Stimulated activated CD4-positive, alpha-beta T cell treated with anti-CD3 and anti-CD28 coated beads, Interleukin-15, amount 100 ng/mL, for 1 hour (primary cell): ENCODE results near the gene ADAMTS12.
"Not testable (repeated sequence)": the region's sequence is repeated elsewhere in the genome, so short reads cannot be mapped to it uniquely, and the experiment has no call there.

ENCODE experiments used
- DNase-seq, 2 donors: peaks; one replicate each; pipeline ENCODE4 v3.0.0-alpha.2; 2020; ENCODE audit warnings: low read depth in 1 of 2, low spot score in 1 of 2

ADAMTS12 gene

DNA sequence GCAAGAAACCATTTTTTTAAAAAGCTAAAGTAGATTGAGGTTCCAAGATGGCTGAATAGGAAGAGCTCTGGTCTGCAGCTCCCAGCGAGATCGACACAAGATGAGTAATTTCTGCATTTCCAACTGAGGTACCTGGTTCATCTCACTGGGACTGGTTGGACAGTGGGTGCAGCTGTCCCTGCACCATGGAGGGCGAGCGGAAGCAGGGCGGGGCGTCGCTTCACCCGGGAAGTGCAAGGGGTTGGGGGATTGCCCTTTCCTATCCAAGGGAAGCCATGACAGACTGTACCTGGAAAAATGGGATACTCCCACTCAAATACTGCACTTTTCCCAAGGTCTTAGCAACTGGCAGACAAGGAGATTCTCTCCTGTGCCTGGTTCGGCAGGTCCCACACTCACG lies 352.0 kb downstream of the ADAMTS12 start:
- not testable (repeated sequence) for DNase-seq

GRCh38 chr5:33539212-33539611 lies 352.6 kb downstream of the ADAMTS12 start:
- DNase-seq: no peak

DNA sequence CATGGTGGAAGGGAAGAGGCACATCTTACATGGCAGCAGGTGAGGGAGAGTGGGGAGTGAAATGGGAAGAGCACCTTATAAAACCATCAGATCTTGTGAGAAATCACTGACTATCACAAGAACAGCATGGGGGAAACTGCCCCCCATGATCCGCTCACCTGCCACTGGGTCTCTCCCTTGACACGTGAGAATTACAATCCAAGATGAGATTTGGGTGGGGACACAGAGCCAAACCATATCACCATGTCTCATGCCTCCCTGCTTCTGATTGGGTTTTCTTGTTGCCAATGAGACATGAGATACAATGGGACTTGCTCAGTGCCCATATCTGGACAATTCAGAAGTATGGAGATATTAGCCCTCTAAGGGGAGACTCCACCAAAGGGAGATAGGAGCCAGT lies 353.6 kb downstream of the ADAMTS12 start:
- DNase-seq: no peak

GRCh38 chr5:33537240-33537639 lies 354.6 kb downstream of the ADAMTS12 start:
- no peak for DNase-seq

DNA sequence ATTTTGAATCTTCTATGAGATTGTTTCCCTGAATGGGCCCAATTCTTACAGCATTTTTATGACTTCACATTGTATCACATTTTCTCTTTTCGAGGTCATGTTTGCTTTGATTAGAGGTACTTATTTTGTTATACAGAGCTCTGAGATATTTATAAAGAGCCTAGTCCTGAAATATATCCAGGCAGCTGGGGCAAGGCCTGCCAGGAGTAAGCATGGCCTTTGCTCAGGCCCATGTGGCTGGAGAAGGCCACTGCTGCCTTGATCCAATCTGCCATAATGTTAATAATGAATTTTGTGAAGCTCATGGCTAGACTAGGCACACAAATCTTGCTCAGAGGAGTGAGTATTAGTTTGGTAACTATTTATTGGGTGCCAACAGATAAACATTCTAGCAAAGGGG lies 355.0 kb downstream of the ADAMTS12 start:
- DNase-seq: no peak

DNA sequence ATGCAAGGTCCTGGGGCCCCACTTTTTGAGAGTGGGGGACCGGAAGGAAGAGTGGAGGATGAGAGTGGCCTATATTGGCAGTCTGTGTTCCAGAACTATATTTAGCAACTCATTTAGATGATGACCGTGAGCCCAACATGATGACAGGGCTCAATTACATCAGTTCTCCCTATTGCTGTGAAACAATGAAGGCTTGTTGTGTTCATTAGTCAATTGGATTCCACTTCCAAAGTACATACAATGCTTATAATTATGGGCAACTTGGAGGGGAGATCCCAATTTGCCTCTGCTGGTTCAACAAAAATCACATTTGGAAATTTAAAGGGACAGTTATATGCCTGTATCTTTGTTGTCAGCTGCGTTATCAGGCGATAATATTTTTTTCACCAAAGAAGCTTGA lies 360.0 kb downstream of the ADAMTS12 start:
- no peak for DNase-seq

- DNase-seq: no peak
Observed at GRCh38 chr5:33531037-33531298, 360.8 kb downstream of the ADAMTS12 start.

- DNase-seq: no peak
Observed at GRCh38 chr5:33530183-33531036, 361.4 kb downstream of the ADAMTS12 start.

DNA sequence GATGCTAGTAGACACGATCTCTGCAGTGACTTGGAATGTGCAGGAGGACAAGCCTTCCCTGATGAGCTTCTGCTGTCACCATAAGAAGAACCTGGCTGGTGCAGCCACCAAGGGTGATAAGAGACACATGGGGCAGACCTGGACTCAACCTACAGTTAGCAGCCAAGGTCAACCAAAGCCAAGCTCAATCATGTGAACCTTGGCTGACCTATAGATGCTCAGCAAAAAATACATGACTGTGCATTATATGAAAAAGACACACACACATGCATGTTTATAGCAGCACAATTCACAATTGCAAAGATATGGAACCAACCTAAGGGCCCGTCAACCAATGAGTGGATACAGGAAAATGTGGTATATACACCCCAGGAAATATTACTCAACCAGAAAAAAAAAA lies 364.1 kb downstream of the ADAMTS12 start:
- no peak for DNase-seq

DNA sequence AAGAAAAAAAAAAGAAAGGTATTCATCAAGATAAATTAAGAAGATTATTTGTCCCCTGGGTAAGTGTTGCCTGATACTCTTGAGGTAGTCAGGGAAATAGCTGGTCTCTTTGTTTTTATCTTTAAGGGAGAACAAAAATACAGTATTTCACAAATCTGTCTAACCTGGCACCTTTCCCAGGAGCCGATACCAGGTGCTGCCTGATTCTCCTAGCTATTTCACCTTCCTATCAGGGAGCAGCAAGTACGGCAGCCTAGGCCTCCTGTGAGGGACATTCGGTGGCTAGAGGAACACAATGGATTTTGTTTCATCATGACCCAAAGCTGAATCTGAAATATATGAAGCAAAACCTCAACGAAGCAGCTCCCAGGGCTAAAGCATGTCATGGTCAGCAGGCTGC lies 365.0 kb downstream of the ADAMTS12 start:
- DNase-seq: no peak

DNA sequence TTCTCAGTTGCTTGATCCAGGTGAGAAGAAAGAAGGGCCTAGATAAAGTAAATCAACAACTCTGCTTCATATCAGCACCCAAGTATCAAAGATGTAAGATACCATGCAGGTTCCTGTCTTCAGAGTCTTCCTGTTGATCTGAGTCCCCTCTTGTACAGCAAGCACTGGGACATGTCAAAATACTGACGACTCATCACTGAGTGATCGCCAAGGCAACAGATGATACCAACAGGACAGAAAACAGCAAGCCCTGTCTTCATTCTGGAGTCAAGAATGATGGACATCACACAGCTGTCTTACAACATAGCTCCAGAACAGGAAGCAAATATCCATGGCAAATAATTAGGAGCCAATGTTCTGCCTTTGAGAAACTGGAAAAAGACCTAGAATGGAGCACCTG lies 367.3 kb downstream of the ADAMTS12 start:
- no peak for DNase-seq

DNA sequence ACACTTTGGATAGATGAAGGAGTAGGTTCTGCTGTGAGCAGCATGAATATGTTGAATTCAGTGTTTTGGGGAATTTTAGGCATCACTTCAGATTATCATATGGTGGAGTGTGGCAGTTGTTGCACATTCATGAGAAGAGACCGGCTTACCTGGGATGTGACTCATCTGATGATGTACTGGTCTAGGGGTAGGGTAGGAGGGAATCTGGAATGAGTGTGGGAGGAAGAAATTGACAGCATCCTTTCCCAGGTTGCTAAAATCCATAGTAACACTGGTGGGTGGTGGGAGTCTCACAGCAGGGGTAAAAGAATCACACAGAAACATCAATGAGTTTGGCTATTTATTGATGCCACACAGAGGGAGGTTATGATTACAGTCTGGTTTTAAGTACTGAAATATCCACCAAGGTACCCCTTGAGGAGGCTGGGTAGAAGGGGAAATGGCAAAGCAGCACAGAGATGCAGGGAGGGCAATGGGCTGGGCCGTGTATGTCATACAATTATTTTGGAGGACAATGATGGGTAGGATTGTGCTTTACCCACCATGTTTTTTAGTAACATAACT lies 368.5 kb downstream of the ADAMTS12 start:
- no peak for DNase-seq

DNA sequence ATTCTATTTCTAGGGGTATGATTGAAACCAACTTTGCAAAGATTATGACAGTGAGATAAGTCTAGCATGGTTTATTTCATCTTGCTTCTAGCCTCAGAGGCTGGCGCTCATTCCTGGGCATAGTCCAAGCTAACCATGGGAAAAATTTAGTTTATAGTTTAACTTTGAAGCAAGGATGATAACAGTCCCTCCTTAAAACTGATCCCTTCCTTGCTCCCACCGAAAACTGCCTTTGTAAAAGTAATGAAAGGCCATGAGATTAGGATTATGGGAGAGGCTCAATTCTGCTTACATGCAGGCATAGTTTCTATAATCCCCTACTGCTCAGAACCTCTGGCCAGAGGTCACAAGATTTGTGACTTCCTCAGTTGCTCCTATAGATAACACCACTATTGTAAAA lies 375.4 kb downstream of the ADAMTS12 start:
- DNase-seq: no peak

GRCh38 chr5:33515366-33515765 lies 376.4 kb downstream of the ADAMTS12 start:
- not testable (repeated sequence) for DNase-seq

GRCh38 chr5:33513462-33514185 lies 378.2 kb downstream of the ADAMTS12 start:
- DNase-seq: no peak

GRCh38 chr5:33509036-33509435 lies 382.8 kb downstream of the ADAMTS12 start:
- DNase-seq: no peak

- DNase-seq: no peak
Observed at GRCh38 chr5:33507426-33507825, 384.4 kb downstream of the ADAMTS12 start.

DNA sequence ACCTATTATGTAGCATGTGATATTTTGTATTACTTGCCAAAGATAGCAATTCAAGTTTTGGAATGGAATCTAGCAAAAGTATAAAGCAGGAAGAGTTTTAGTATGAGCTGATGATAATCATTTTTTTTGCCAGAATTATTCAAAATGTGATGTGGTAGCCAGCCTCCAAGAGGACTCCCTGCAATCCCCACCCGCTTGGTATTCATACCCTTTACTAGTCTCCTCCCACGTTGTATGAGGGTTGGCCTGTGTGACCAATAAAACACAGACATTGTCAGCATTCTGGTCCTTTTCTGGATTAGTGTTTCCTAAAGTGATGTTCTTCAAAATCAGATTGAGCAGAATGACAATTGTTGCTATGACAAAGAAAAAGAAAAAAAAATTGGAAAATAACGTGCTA lies 387.2 kb downstream of the ADAMTS12 start:
- DNase-seq: no peak

GRCh38 chr5:33501899-33502298 lies 389.9 kb downstream of the ADAMTS12 start:
- DNase-seq: no peak

DNA sequence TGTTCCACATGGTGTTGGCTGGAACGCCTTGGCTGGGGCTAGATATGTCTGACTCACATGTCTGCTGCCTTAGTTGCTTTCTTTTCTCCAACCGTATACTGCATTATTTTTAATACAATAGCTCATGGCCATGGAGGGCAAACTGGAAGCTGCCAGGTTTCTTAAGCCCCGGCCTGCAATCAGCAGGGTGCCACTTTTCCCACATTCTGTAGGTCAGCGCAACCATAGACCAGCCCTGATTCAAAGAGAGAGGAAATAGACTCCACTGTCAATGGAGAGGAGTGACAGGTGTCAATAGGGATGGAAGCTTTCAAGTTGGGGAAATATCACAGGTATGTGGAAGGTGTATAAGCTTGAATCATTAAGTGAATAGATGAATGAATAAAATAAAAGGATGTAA lies 390.5 kb downstream of the ADAMTS12 start:
- no peak for DNase-seq

DNA sequence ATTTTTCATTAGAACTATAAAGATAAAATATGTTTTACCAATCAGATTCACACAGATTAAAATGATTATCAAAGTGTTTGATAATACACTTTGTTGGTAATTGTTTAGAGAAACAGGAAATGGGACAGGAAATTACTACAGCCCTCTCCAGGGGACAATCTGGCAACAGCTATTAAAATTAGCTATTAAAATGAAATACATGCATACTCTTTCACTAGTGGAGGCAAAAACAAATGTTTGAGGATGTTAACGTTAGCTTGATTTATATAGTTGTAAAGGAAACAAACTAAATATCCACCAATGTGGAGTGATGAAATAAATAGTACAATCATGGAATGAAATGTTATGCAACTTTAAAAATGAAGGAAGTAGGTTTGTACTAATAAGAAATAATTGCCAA lies 397.3 kb downstream of the ADAMTS12 start:
- no peak for DNase-seq

DNA sequence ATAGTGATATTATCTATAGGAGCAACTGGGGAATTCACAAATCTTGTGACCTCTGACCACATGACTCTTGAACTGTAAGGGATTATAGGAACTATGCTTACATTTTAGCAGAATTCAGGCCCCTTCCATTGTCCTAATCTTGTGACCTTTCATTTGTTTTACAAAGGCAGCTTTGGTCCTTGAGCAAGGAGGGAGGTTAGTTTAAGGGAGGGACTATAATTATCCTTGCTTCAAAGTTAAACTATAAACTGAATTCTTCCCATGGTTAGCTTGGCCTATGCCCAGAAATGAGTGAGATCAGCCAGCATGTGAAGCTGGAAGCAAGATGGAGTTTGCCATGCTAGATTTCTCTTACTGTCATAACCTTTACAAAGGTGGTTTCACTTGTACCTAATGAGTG lies 399.8 kb downstream of the ADAMTS12 start:
- DNase-seq: no peak
